HepG2 (cell line): ENCODE measurements around the gene SFT2D1. TPM values are rescaled to one million over a fixed set of nuclear protein-coding genes. Genes with fewer than 3 reads are reported as not detected.

Experiments used
- DMAP1 ChIP-seq: IDR thresholded peaks from 2 replicates; pipeline ENCODE4 v1.6.1; 2016
- GMEB2 ChIP-seq: IDR thresholded peaks from 2 replicates; pipeline ENCODE4 v1.6.1; 2016; ENCODE audit warnings: missing biosample characterization, missing genetic modification reagents, low read depth
- MXD3 ChIP-seq: IDR thresholded peaks from 2 replicates; pipeline ENCODE4 v1.6.1; 2016; ENCODE audit warnings: mild to moderate bottlenecking, missing biosample characterization, missing genetic modification reagents
- NFRKB ChIP-seq: fragments of 450-650 bp; IDR thresholded peaks from 2 replicates; pipeline ENCODE4 v1.6.1; 2017
- PBX2 ChIP-seq: IDR thresholded peaks from 2 replicates; pipeline ENCODE4 v1.6.1; 2016; ENCODE audit warnings: control low read depth
- SALL2 ChIP-seq: sonication (generic); formaldehyde crosslinking; IDR thresholded peaks from 2 replicates; pipeline ENCODE4 v1.8.1; 2023; ENCODE audit warnings: mild to moderate bottlenecking, missing genetic modification reagents, inconsistent platforms
- ZNF17 ChIP-seq: sonication (generic); formaldehyde crosslinking; IDR thresholded peaks from 2 replicates; pipeline ENCODE4 v1.5.0; 2020; ENCODE audit warnings: mild to moderate bottlenecking, missing genetic modification reagents
- ZNF276 ChIP-seq: sonication (generic); formaldehyde crosslinking; IDR thresholded peaks from 2 replicates; pipeline ENCODE4 v1.4.0; 2020; ENCODE audit warnings: mild to moderate bottlenecking, low read depth, missing genetic modification reagents
- ZNF318 ChIP-seq: sonication (generic); formaldehyde crosslinking; IDR thresholded peaks from 2 replicates; pipeline ENCODE4 v1.4.0; 2020; ENCODE audit warnings: mild to moderate bottlenecking, missing genetic modification reagents
- ZNF337 ChIP-seq: sonication (generic); formaldehyde crosslinking; IDR thresholded peaks from 2 replicates; pipeline ENCODE4 v1.5.1; 2020; ENCODE audit warnings: missing genetic modification reagents, low read depth, mild to moderate bottlenecking, borderline replicate concordance
- ZNF446 ChIP-seq: sonication (generic); formaldehyde crosslinking; IDR thresholded peaks from 2 replicates; pipeline ENCODE4 v1.5.0; 2020; ENCODE audit warnings: mild to moderate bottlenecking, missing genetic modification reagents
- ZNF530 ChIP-seq: sonication (generic); formaldehyde crosslinking; IDR thresholded peaks from 2 replicates; pipeline ENCODE4 v1.5.0; 2020; ENCODE audit warnings: low read depth, mild to moderate bottlenecking, missing genetic modification reagents
- ZNF737 ChIP-seq: sonication (generic); formaldehyde crosslinking; IDR thresholded peaks from 2 replicates; pipeline ENCODE4 v1.5.0; 2020; ENCODE audit warnings: missing genetic modification reagents, mild to moderate bottlenecking, borderline replicate concordance
- ZNF777 ChIP-seq: sonication (generic); formaldehyde crosslinking; IDR thresholded peaks from 2 replicates; pipeline ENCODE4 v1.4.0; 2020; ENCODE audit warnings: missing genetic modification reagents
- polyA plus RNA-seq, 8 experiments: library from polyadenylated mRNA; depleted of rRNA in 3 of 8; stranded (reverse) in 7 of 8; unstranded in 1 of 8; fragments of >200 nt; fragmentation: Illumina TruSeq in 4 of 8; extraction: Trizol in 4 of 8; gene quantifications; 2 replicates each; pipeline versions ENCODE4 v1.2.1 to v1.2.3, GENCODE V29; 2011 to 2016; ENCODE audit warnings: low read depth in 4 of 8, missing spikeins in 1 of 8, mixed read lengths in 1 of 8; ENCODE audit not compliant: insufficient read depth in 1 of 8
- total RNA-seq, 5 experiments: library from RNA; depleted of rRNA; stranded (reverse); fragments of >200 nt; fragmentation: Illumina TruSeq; extraction: Trizol; gene quantifications; 2 replicates each; pipeline ENCODE4 v1.2.3, GENCODE V29; 2016; ENCODE audit warnings: low read depth in 1 of 5
- TF ChIP-seq, protein P1 (sequence below): sonication (generic); formaldehyde crosslinking; IDR thresholded peaks from 2 replicates; pipeline ENCODE4 v1.5.0; 2020; ENCODE audit warnings: missing genetic modification reagents, mild to moderate bottlenecking, borderline replicate concordance

SFT2D1 gene
- total and polyA plus RNA-seq, 2 of the 13 experiments (the other 11 are each of a cell fraction or from before 2014, with no cell fraction given) = 115 to 147 TPM

DNA sequence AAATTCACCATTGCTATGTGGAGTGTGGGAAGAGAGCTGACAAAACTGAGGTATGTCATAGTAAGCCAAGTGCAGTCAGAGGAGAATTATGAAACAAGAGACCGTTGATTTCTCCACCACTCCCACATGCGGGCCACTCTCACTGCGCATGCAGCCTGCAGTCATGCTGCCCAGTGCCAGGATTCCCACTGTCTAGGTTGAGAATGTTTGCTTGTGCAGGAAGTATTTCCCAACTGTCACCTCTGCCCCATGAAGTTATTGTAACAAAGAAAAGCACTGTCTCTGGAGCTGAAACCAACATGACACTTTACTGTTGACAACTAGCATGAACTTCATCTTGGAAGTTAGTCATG lies 18.7 kb upstream of the SFT2D1 start (continued):
- TF ChIP-seq ZNF318 (CRISPR knock-in tag) (no peak), DMAP1 (peak; percentile 92), PBX2 (peak; percentile 54; the same call in 1 of the 2 replicates), ZNF446 (no peak), ZNF737 (CRISPR knock-in tag) (no peak), ZNF337 (CRISPR knock-in tag) (peak; percentile 87; the same call in 1 of the 2 replicates), GMEB2 (CRISPR knock-in tag) (no peak), ZNF17 (CRISPR knock-in tag) (0 out of 2 replicates have a peak, but pooled peaks have one; percentile 12), ZNF530 (CRISPR knock-in tag) (no peak), ZNF276 (CRISPR knock-in tag) (no peak), ZNF777 (CRISPR knock-in tag) (0 out of 2 replicates have a peak, but pooled peaks have one; percentile 43), NFRKB (no peak), MXD3 (peak; percentile 85), SALL2 (CRISPR knock-in tag) (peak; percentile 97)
- TF ChIP-seq, protein P1, sequence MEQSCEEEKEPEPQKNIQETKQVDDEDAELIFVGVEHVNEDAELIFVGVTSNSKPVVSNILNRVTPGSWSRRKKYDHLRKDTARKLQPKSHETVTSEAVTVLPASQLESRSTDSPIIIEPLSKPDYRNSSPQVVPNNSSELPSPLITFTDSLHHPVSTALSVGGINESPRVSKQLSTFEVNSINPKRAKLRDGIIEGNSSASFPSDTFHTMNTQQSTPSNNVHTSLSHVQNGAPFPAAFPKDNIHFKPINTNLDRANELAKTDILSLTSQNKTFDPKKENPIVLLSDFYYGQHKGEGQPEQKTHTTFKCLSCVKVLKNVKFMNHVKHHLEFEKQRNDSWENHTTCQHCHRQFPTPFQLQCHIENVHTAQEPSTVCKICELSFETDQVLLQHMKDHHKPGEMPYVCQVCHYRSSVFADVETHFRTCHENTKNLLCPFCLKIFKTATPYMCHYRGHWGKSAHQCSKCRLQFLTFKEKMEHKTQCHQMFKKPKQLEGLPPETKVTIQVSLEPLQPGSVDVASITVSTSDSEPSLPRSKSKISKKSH (CRISPR knock-in tag) = no peak
